ENCODE measurements around the gene NDOR1.

- TF ChIP-seq EZH2phosphoT487 (IDR thresholded peaks at IDR 0.05; ENCODE audit: insufficient read depth, low read depth) (no peak), EZH2 (IDR thresholded peaks at IDR 0.05; ENCODE audit: insufficient read depth, poor library complexity, severe bottlenecking) (no peak)
Measured at GRCh38 chr9:137189297-137190295, 15.9 kb upstream of the NDOR1 start.

Measured in GM23248 (cell line).